Measurements from ENCODE around the gene SLC26A2. TPM values are rescaled to one million over a fixed set of nuclear protein-coding genes. Genes with fewer than 3 reads are reported as not detected.

SLC26A2 gene
- total and polyA plus RNA-seq, 10 of the 15 experiments (the other 5 are each of a cell fraction or from before 2014, with no cell fraction given): 1.7 to 6.4 (median 4.2) TPM

- in situ Hi-C loops (cut with MboI): no loop called here
- no TSS peak for BruUV-seq (replicated peaks)
- ChIA-PET CTCF (interaction anchor here (0.6 to 2.2 kb wide), 7 partner anchors 8 to 563 kb away, joined by 3 to 19 read pairs (median 7); no protein-coding TSS in a partner anchor), SMC1A (ENCODE audit: uncharacterized antibody, unreplicated experiment) (interaction anchor here (0.8 to 1.6 kb wide), 5 partner anchors 8 to 130 kb away, joined by 3 to 4 read pairs (median 3); no protein-coding TSS in a partner anchor), POLR2A (no interaction called here), RAD21 (ENCODE audit: unreplicated experiment) (interaction anchor here (1.4 kb wide), 1 partner anchor 148 kb away, joined by 5 read pairs; no protein-coding TSS in a partner anchor)
- Histone ChIP-seq H3K36me3 (ENCODE audit: control insufficient read depth in 2 of 2, insufficient read depth in 2 of 2, low read length in 1 of 2) (no peaks in the 10 kb centered on the region; a peak in 1 of 4 replicates), H3K9ac (ENCODE audit: control insufficient read depth, insufficient read depth, low read length) (no peak overlapping the region), H3K9me3 (replicated peaks; ENCODE audit: control insufficient read depth, insufficient read depth, low read length) (no peaks in the 10 kb centered on the region), H3K79me2 (ENCODE audit: control insufficient read depth, insufficient read depth, low read length) (no peaks in the 10 kb centered on the region), H3K4me2 (ENCODE audit: control insufficient read depth, insufficient read depth) (no peak overlapping the region), H3K4me1 (ENCODE audit: control insufficient read depth, insufficient read depth, low read length) (no peaks in the 10 kb centered on the region), H3K4me3 (no peak overlapping the region), H3K27ac (ENCODE audit: control insufficient read depth, insufficient read depth) (no peak overlapping the region), H3K27me3 (replicated peaks in 1 of 2; ENCODE audit: control insufficient read depth in 2 of 2, insufficient read depth in 2 of 2, low read length in 1 of 2) (no peaks in the 10 kb centered on the region), H2AFZ (ENCODE audit: control insufficient read depth, low read depth, low read length) (no peak overlapping the region), H4K20me1 (ENCODE audit: control insufficient read depth, insufficient read depth) (no peaks in the 10 kb centered on the region)
- DNase-seq (ENCODE audit: low read depth, low spot score) (no peak), FAIRE-seq (no peak), ATAC-seq (no peak)
- intact Hi-C loops (cut with micrococcal nuclease; ENCODE audit: unreplicated experiment): no loop called here
- no peak for TF ChIP-seq RFX5 (IDR thresholded peaks at IDR 0.05; ENCODE audit: low read depth, low read length)
- TF ChIP-seq BCL11A (IDR thresholded peaks at IDR 0.05; ENCODE audit: low read depth, low read length): no peak
- TF ChIP-seq BMI1 (IDR thresholded peaks at IDR 0.05; ENCODE audit: borderline replicate concordance): no peak
- TF ChIP-seq MEF2A (IDR thresholded peaks at IDR 0.05; ENCODE audit: insufficient read depth, low read depth, low read length): no peak
- no peak for TF ChIP-seq MTA2 (IDR thresholded peaks at IDR 0.05; ENCODE audit: low read depth)
- no peak for TF ChIP-seq SIX5 (IDR thresholded peaks at IDR 0.05; ENCODE audit: low read depth, low read length, severe bottlenecking)
- no peak for TF ChIP-seq POLR2AphosphoS5 (IDR thresholded peaks at IDR 0.05; ENCODE audit: low read length)
- TF ChIP-seq CHD2 (IDR thresholded peaks at IDR 0.05; ENCODE audit: borderline replicate concordance, low read depth, low read length): no peak
- TF ChIP-seq POU2F2 (IDR thresholded peaks at IDR 0.05; ENCODE audit: borderline replicate concordance, low read depth, low read length): no peak
- no peak for TF ChIP-seq ZBED1 (IDR thresholded peaks at IDR 0.05; ENCODE audit: borderline replicate concordance)
- TF ChIP-seq JUNB (IDR thresholded peaks at IDR 0.05): no peak
- no peak for TF ChIP-seq RBBP5 (conservative IDR thresholded peaks at IDR 0.05)
- TF ChIP-seq TBL1XR1 (IDR thresholded peaks at IDR 0.05; ENCODE audit: low read depth, low read length): no peak
- TF ChIP-seq FOS (IDR thresholded peaks at IDR 0.05; ENCODE audit: borderline replicate concordance, extremely low read depth, insufficient read length): no peak
- TF ChIP-seq ELK1 (IDR thresholded peaks at IDR 0.05; ENCODE audit: low read depth, low read length): no peak
- TF ChIP-seq HDAC6 (IDR thresholded peaks at IDR 0.05; ENCODE audit: unreplicated experiment): no peak
- TF ChIP-seq KAT2A (conservative IDR thresholded peaks at IDR 0.05; ENCODE audit: control insufficient read depth, low read depth, low read length): no peak
- no peak for TF ChIP-seq TARDBP (IDR thresholded peaks at IDR 0.05; ENCODE audit: borderline replicate concordance)
Observed at GRCh38 chr5:149982505-149982904, 21.9 kb downstream of the SLC26A2 start.
